Caco-2 (cell line): Measurements from ENCODE around the gene RPL11. TPM values are rescaled to one million over a fixed set of nuclear protein-coding genes. Genes with fewer than 3 reads are reported as not detected.
"Not testable (repeated sequence)": the region's sequence is repeated elsewhere in the genome, so short reads cannot be mapped to it uniquely, and the experiment has no call there.

Experiments
- BruUV-seq: library from RNA; stranded (reverse); fragments of 400-500 nt; replicated peaks from 2 replicates; lab custom pipeline; 2021; lab: Mats Ljungman, UMichigan
- CTCF ChIA-PET: fragments of 300-600 bp; sonication (Branson Sonifier 250); formaldehyde crosslinking; loops from one replicate; lab custom pipeline; 2022; ENCODE audit warnings: antibody characterized with exemption; lab: Charles Lee
- POLR2A ChIA-PET: fragments of 300-600 bp; sonication (Branson Sonifier 250); formaldehyde crosslinking; loops from one replicate; lab custom pipeline; 2022; ENCODE audit warnings: antibody characterized with exemption; lab: Charles Lee
- DNase-seq, 2 experiments: peaks; one replicate each; pipeline versions ENCODE4 v3.0.0 to v3.0.0-alpha.2; 2020 to 2022
- H3K27me3 ChIP-seq: replicated peaks from 2 replicates; pipeline ENCODE4 v1.6.0; 2011; ENCODE audit warnings: low read length; ENCODE audit not compliant: control insufficient read depth, insufficient read depth
- H3K36me3 ChIP-seq: 2 replicates; pipeline ENCODE4 v1.5.1; 2011; ENCODE audit warnings: low read length; ENCODE audit not compliant: control insufficient read depth, insufficient read depth
- H3K4me1 ChIP-seq: fragments of 250-450 bp; sonication (Bioruptor Pico); 2 replicates; pipeline ENCODE4 v1.5.1; 2020; ENCODE audit warnings: mild to moderate bottlenecking
- H3K4me3 ChIP-seq: 2 replicates; pipeline ENCODE4 v1.5.1; 2011; ENCODE audit warnings: low read depth, mild to moderate bottlenecking, control low read depth, low read length
- H3K9me3 ChIP-seq: fragments of 250-450 bp; sonication (Bioruptor Pico); 2 replicates; pipeline ENCODE4 v1.5.1; 2020; ENCODE audit warnings: mild to moderate bottlenecking, moderate library complexity
- H3K27ac Mint-ChIP-seq: one replicate; pipeline ENCODE4 v1.8.0; 2022; ENCODE audit warnings: mixed read lengths; ENCODE audit not compliant: unreplicated experiment
- H3K27me3 Mint-ChIP-seq: one replicate; pipeline ENCODE4 v1.8.0; 2022; ENCODE audit warnings: mixed read lengths; ENCODE audit not compliant: insufficient read depth, unreplicated experiment
- H3K36me3 Mint-ChIP-seq: one replicate; pipeline ENCODE4 v1.8.0; 2022; ENCODE audit warnings: mild to moderate bottlenecking, mixed read lengths; ENCODE audit not compliant: insufficient read depth, unreplicated experiment
- H3K4me1 Mint-ChIP-seq: one replicate; pipeline ENCODE4 v1.8.0; 2022; ENCODE audit warnings: low read depth, mixed read lengths; ENCODE audit not compliant: unreplicated experiment
- H3K4me3 Mint-ChIP-seq: one replicate; pipeline ENCODE4 v1.8.0; 2022; ENCODE audit warnings: mild to moderate bottlenecking, moderate library complexity, mixed read lengths; ENCODE audit not compliant: unreplicated experiment
- H3K9me3 Mint-ChIP-seq: one replicate; pipeline ENCODE4 v1.8.0; 2022; ENCODE audit warnings: mixed read lengths; ENCODE audit not compliant: unreplicated experiment
- intact Hi-C: fragments of 100-400 bp; cut with micrococcal nuclease; formaldehyde crosslinking; loops from one replicate; pipeline ENCODE4 v1.10.0; 2022; ENCODE audit not compliant: unreplicated experiment
- total RNA-seq: library from RNA; stranded (reverse); gene quantifications from 2 replicates; pipeline ENCODE4 v1.2.3, GENCODE V29; 2022
- TF ChIP-seq, protein P1 (sequence below), 2 experiments: fragments of 200-600 bp in 1 of 2; IDR thresholded peaks; 1 replicate in 1 of 2; 2 replicates in 1 of 2; pipeline versions ENCODE4 v1.5.1 to v1.8.0; 2011 to 2022; ENCODE audit warnings: antibody characterized with exemption in 1 of 2, control low read depth in 1 of 2, inconsistent platforms in 1 of 2, low read depth in 1 of 2, low read length in 1 of 2, mild to moderate bottlenecking in 1 of 2, moderate library complexity in 1 of 2; ENCODE audit not compliant: insufficient read depth in 1 of 2, severe bottlenecking in 1 of 2, unreplicated experiment in 1 of 2

The RPL11 gene
- total RNA-seq, 1 experiment from 2014 or later: 1,040 TPM

GRCh38 chr1:23646541-23646940, 45.1 kb upstream of the RPL11 start:
- Mint-ChIP-seq H3K4me3 (no peak overlapping the region), H3K27ac (no peak overlapping the region), H3K4me1 (peaks cover 9% of the 10 kb centered on the region), H3K27me3 (peaks cover 6% of the 10 kb centered on the region), H3K36me3 (no peaks in the 10 kb centered on the region), H3K9me3 (no peaks in the 10 kb centered on the region)
- Histone ChIP-seq H3K36me3 (no peaks in the 10 kb centered on the region), H3K9me3 (no peaks in the 10 kb centered on the region), H3K4me1 (no peaks in the 10 kb centered on the region), H3K4me3 (no peak overlapping the region), H3K27me3 (no peaks in the 10 kb centered on the region)
- no peak for DNase-seq
- POLR2A ChIA-PET: no interaction called here
- TF ChIP-seq, protein P1, sequence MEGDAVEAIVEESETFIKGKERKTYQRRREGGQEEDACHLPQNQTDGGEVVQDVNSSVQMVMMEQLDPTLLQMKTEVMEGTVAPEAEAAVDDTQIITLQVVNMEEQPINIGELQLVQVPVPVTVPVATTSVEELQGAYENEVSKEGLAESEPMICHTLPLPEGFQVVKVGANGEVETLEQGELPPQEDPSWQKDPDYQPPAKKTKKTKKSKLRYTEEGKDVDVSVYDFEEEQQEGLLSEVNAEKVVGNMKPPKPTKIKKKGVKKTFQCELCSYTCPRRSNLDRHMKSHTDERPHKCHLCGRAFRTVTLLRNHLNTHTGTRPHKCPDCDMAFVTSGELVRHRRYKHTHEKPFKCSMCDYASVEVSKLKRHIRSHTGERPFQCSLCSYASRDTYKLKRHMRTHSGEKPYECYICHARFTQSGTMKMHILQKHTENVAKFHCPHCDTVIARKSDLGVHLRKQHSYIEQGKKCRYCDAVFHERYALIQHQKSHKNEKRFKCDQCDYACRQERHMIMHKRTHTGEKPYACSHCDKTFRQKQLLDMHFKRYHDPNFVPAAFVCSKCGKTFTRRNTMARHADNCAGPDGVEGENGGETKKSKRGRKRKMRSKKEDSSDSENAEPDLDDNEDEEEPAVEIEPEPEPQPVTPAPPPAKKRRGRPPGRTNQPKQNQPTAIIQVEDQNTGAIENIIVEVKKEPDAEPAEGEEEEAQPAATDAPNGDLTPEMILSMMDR (IDR thresholded peaks at IDR 0.05; ENCODE audit: insufficient read depth in 1 of 2, low read depth in 1 of 2, low read length in 1 of 2, severe bottlenecking in 1 of 2, unreplicated experiment in 1 of 2): no peak
- CTCF ChIA-PET: no interaction called here
- intact Hi-C loops: no loop called here
- no TSS peak for BruUV-seq

GRCh38 chr1:23648576-23648975, 43.0 kb upstream of the RPL11 start:
- H3K36me3 Mint-ChIP-seq: no peaks in the 10 kb centered on the region
- Histone ChIP-seq H3K9me3 (no peaks in the 10 kb centered on the region), H3K4me1 (no peaks in the 10 kb centered on the region), H3K36me3 (no peaks in the 10 kb centered on the region), H3K4me3 (no peak overlapping the region), H3K27me3 (no peaks in the 10 kb centered on the region)
- H3K27me3 Mint-ChIP-seq: peaks cover 6% of the 10 kb centered on the region
- TF ChIP-seq, protein P1 (IDR thresholded peaks at IDR 0.05; ENCODE audit: insufficient read depth in 1 of 2, low read depth in 1 of 2, low read length in 1 of 2, severe bottlenecking in 1 of 2, unreplicated experiment in 1 of 2): no peak
- CTCF ChIA-PET: no interaction called here
- no peak overlapping the region for H3K27ac Mint-ChIP-seq
- no peak for DNase-seq
- POLR2A ChIA-PET: no interaction called here
- no TSS peak for BruUV-seq
- no peaks in the 10 kb centered on the region for H3K9me3 Mint-ChIP-seq
- intact Hi-C loops: no loop called here
- no peak overlapping the region for H3K4me3 Mint-ChIP-seq
- peaks cover 9% of the 10 kb centered on the region for H3K4me1 Mint-ChIP-seq

- H3K9me3 ChIP-seq, H3K36me3 Mint-ChIP-seq, H3K4me1 Mint-ChIP-seq, H3K27ac Mint-ChIP-seq, H3K36me3 ChIP-seq, H3K4me1 ChIP-seq, H3K27me3 Mint-ChIP-seq, H3K4me3 ChIP-seq, H3K4me3 Mint-ChIP-seq, H3K9me3 Mint-ChIP-seq, DNase-seq, CTCF ChIA-PET, POLR2A ChIA-PET, intact Hi-C loops, BruUV-seq, H3K27me3 ChIP-seq: not testable (repeated sequence)
Measured at GRCh38 chr1:23649157-23649556, 42.4 kb upstream of the RPL11 start.
